ENCODE measurements around the gene TOM1.

DNA sequence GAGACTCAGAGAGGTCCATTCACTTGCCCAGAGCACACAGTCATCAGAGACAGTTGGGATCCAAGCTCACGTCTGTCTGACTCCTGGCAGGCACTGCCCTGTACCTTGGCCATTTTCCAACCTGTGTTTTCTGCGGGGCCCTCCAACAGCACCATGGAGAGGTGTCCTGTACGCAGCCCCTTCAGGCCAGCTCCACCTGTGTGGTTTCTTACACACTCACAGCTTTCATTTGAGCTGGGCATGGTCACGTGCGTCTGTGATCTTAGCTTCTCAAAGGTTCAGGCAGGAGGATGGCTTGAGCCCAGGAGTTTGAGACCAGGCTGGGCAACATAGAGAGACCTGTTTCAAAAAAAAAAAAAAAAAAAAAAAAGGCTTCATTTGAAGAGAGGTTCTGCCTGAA lies 24.4 kb downstream of the TOM1 start:
- TF ChIP-seq EP300 (IDR thresholded peaks at IDR 0.05; ENCODE audit: borderline replicate concordance) (no peak), TAF1 (IDR thresholded peaks at IDR 0.05; ENCODE audit: low read depth) (no peak), FOXM1 (IDR thresholded peaks at IDR 0.05; ENCODE audit: borderline replicate concordance, low read depth) (no peak)
